K562 (cell line): ENCODE measurements around the gene UQCC2.

Experiments used
- POLR2A ChIP-seq: fragments of 450-650 bp; conservative IDR thresholded peaks from 2 replicates; pipeline ENCODE4 v1.6.1; 2016
- TF ChIP-seq, protein P1 (sequence below), 3 experiments: IDR thresholded peaks in 2 of 3; conservative IDR thresholded peaks in 1 of 3; 2 replicates each; pipeline ENCODE4 v1.5.1; 2011 to 2012; ENCODE audit warnings: low read length in 3 of 3, mild to moderate bottlenecking in 3 of 3, control low read depth in 2 of 3, improper control_type of control experiment in 1 of 3, inconsistent platforms in 1 of 3, low read depth in 1 of 3, mixed read lengths in 1 of 3, moderate library complexity in 1 of 3; ENCODE audit not compliant: insufficient read depth in 2 of 3

DNA sequence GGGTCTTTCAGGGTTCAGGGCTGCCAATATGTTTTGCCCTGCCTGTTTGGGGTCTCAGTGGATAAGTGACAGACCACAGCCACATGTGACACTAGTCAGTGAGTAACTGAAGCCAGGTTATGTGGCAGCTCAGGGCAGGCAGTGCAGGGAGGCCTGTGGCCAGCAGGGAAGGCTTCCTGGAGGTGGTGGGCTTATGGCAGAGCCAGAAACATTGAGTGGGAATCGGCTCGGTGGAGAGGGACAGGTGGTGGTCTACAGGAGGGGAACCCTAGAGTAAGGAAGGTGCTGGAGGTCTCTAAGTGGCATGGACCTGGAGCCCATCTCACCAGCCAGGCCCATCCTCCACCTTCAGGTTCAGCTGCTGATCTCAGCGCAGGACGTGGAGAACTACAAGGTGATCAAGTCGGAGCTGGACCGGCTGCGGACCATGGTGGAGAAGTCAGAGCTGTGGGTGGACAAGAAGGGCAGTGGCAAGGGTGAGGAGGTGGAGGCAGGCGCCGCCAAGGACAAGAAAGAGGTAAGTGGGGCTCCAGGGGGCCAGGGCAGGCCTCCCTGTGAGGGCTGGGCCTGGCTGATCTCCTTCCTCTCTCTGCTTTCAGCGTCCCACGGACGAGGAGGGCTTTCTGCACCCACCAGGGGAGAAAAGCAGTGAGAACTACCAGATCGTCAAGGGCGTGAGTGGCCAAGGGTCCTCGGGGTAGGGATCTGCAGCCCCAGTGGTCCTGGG, 34.9 kb downstream of the UQCC2 start:
- TF ChIP-seq, protein P1, sequence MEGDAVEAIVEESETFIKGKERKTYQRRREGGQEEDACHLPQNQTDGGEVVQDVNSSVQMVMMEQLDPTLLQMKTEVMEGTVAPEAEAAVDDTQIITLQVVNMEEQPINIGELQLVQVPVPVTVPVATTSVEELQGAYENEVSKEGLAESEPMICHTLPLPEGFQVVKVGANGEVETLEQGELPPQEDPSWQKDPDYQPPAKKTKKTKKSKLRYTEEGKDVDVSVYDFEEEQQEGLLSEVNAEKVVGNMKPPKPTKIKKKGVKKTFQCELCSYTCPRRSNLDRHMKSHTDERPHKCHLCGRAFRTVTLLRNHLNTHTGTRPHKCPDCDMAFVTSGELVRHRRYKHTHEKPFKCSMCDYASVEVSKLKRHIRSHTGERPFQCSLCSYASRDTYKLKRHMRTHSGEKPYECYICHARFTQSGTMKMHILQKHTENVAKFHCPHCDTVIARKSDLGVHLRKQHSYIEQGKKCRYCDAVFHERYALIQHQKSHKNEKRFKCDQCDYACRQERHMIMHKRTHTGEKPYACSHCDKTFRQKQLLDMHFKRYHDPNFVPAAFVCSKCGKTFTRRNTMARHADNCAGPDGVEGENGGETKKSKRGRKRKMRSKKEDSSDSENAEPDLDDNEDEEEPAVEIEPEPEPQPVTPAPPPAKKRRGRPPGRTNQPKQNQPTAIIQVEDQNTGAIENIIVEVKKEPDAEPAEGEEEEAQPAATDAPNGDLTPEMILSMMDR (IDR thresholded peaks at IDR 0.05 in 2 of 3, conservative IDR thresholded peaks at IDR 0.05 in 1 of 3; ENCODE audit: insufficient read depth in 2 of 3, low read depth in 1 of 3, low read length in 3 of 3), result no peak
- no peak for TF ChIP-seq POLR2A
